SIG-M5 (cell line): ENCODE measurements around the gene ZDHHC17.

Source experiments
- DNase-seq: peaks from one replicate; lab custom pipeline; 2025; lab: John Stamatoyannopoulos, UW

ZDHHC17 gene

GRCh38 chr12:76820888-76821482 lies 57.1 kb downstream of the ZDHHC17 start:
- no peak for DNase-seq

- no peak for DNase-seq
Measured at GRCh38 chr12:76830436-76830835, 66.5 kb downstream of the ZDHHC17 start.

- DNase-seq: no peak
Measured at GRCh38 chr12:76836633-76837032, 72.7 kb downstream of the ZDHHC17 start.

GRCh38 chr12:76847260-76847659 lies 83.3 kb downstream of the ZDHHC17 start:
- no peak for DNase-seq

GRCh38 chr12:76848132-76848531 lies 84.2 kb downstream of the ZDHHC17 start:
- no peak for DNase-seq

- DNase-seq: no peak
Measured at GRCh38 chr12:76852106-76852505, 88.2 kb downstream of the ZDHHC17 start.

- DNase-seq: no peak
Measured at GRCh38 chr12:76855271-76855670, 91.4 kb downstream of the ZDHHC17 start.

GRCh38 chr12:76856018-76856644 lies 92.2 kb downstream of the ZDHHC17 start:
- DNase-seq: no peak

- no peak for DNase-seq
Measured at GRCh38 chr12:76859611-76860010, 95.7 kb downstream of the ZDHHC17 start.

- DNase-seq: no peak
Measured at GRCh38 chr12:76860256-76860655, 96.3 kb downstream of the ZDHHC17 start.

GRCh38 chr12:76863005-76863670 lies 99.2 kb downstream of the ZDHHC17 start:
- no peak for DNase-seq

- DNase-seq: no peak
Measured at GRCh38 chr12:76863837-76864236, 99.9 kb downstream of the ZDHHC17 start.

- DNase-seq: no peak
Measured at GRCh38 chr12:76864791-76865400, 101.0 kb downstream of the ZDHHC17 start.

- no peak for DNase-seq
Measured at GRCh38 chr12:76866151-76866567, 102.2 kb downstream of the ZDHHC17 start.

GRCh38 chr12:76866726-76867125 lies 102.8 kb downstream of the ZDHHC17 start:
- DNase-seq: no peak

- DNase-seq: no peak
Measured at GRCh38 chr12:76871082-76871481, 107.2 kb downstream of the ZDHHC17 start.

- DNase-seq: no peak
Measured at GRCh38 chr12:76871742-76872141, 107.8 kb downstream of the ZDHHC17 start.

- no peak for DNase-seq
Measured at GRCh38 chr12:76872415-76872814, 108.5 kb downstream of the ZDHHC17 start.

- no peak for DNase-seq
Measured at GRCh38 chr12:76874027-76874426, 110.1 kb downstream of the ZDHHC17 start.

- no peak for DNase-seq
Measured at GRCh38 chr12:76874491-76875190, 110.7 kb downstream of the ZDHHC17 start.

GRCh38 chr12:76876696-76877229 lies 112.8 kb downstream of the ZDHHC17 start:
- DNase-seq: no peak
